ENCODE data around the gene SGCE.

Gene SGCE

GRCh38 chr7:94618126-94618525, 37.8 kb downstream of the SGCE start:
- no peak for DNase-seq

GRCh38 chr7:94616855-94617254, 39.1 kb downstream of the SGCE start:
- no peak for DNase-seq

- DNase-seq = no peak
Measured at GRCh38 chr7:94615666-94616065, 40.3 kb downstream of the SGCE start.

GRCh38 chr7:94612661-94613060, 43.3 kb downstream of the SGCE start:
- no peak for DNase-seq

- DNase-seq = no peak
Measured at GRCh38 chr7:94612253-94612652, 43.7 kb downstream of the SGCE start.

GRCh38 chr7:94609561-94609960, 46.4 kb downstream of the SGCE start:
- DNase-seq = no peak

- DNase-seq = no peak
Measured at GRCh38 chr7:94605031-94605430, 50.9 kb downstream of the SGCE start.

- DNase-seq = no peak
Measured at GRCh38 chr7:94602181-94602580, 53.8 kb downstream of the SGCE start.

- no peak for DNase-seq
Measured at GRCh38 chr7:94600267-94600666, 55.7 kb downstream of the SGCE start.

GRCh38 chr7:94595717-94596116, 60.2 kb downstream of the SGCE start:
- no peak for DNase-seq

- DNase-seq = no peak
Measured at GRCh38 chr7:94594882-94595281, 61.1 kb downstream of the SGCE start.

- DNase-seq = no peak
Measured at GRCh38 chr7:94591176-94591575, 64.8 kb downstream of the SGCE start.

- no peak for DNase-seq
Measured at GRCh38 chr7:94590526-94591162, 65.3 kb downstream of the SGCE start.

GRCh38 chr7:94588075-94588474, 67.9 kb downstream of the SGCE start:
- DNase-seq = no peak

GRCh38 chr7:94584113-94584512, 71.8 kb downstream of the SGCE start:
- no peak for DNase-seq

GRCh38 chr7:94580601-94581000, 75.3 kb downstream of the SGCE start:
- peak; percentile 8 for DNase-seq

- DNase-seq = no peak
Measured at GRCh38 chr7:94579470-94579869, 76.5 kb downstream of the SGCE start.

GRCh38 chr7:94578614-94579013, 77.3 kb downstream of the SGCE start:
- no peak for DNase-seq

- no peak for DNase-seq
Measured at GRCh38 chr7:94577357-94577756, 78.6 kb downstream of the SGCE start.

GRCh38 chr7:94576316-94576715, 79.6 kb downstream of the SGCE start:
- no peak for DNase-seq

- DNase-seq = no peak
Measured at GRCh38 chr7:94575646-94576045, 80.3 kb downstream of the SGCE start.

GRCh38 chr7:94571816-94572215, 84.1 kb downstream of the SGCE start:
- no peak for DNase-seq

- DNase-seq = no peak
Measured at GRCh38 chr7:94567396-94567795, 88.5 kb downstream of the SGCE start.

GRCh38 chr7:94565247-94565894, 90.6 kb downstream of the SGCE start:
- no peak for DNase-seq

- no peak for DNase-seq
Measured at GRCh38 chr7:94562525-94562924, 93.4 kb downstream of the SGCE start.
